Right kidney (tissue), 1 donor: ENCODE data around the gene ATP1B1.
"Not testable (repeated sequence)": the region's sequence is repeated elsewhere in the genome, so short reads cannot be mapped to it uniquely, and the experiment has no call there.

Source experiments
- DNase-seq: peaks from one replicate; pipeline ENCODE4 v3.0.0-alpha.2; 2016

Gene ATP1B1

GRCh38 chr1:169113613-169114119, 7.2 kb downstream of the ATP1B1 start:
- DNase-seq = no peak

DNA sequence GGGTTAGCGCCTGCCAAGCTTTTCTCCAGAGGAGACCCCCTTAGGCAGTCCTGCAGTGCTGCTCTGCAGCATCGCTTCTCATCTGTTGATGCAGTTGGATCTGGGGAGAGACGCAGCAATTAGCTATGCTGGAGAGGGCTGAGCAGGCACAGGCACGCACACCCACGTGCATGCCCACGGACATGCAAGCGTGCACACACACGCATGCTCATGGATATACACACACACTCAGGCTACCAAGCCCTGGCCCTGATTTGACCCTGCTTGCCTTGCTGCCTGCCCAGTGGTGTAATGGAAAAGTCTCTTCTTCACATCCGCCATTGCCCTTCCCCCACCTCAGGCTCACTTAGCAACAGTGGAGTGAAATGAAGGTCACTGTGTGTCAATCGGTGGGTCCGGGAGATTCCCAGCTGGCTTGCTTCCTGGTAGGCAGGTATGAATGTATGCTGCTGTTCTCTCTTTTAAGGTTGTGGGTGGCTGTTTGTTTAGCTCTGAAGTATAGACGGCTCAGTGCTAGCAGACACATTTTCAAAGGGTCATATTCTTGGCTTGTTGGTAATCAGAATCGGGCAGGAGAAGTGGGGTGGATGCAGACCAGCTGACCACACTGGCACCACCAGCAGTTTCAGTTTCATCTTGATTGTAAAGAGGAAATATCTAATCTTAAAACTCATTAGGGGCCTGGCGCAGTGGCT, 9.5 kb downstream of the ATP1B1 start:
- DNase-seq = peak; percentile 14

DNA sequence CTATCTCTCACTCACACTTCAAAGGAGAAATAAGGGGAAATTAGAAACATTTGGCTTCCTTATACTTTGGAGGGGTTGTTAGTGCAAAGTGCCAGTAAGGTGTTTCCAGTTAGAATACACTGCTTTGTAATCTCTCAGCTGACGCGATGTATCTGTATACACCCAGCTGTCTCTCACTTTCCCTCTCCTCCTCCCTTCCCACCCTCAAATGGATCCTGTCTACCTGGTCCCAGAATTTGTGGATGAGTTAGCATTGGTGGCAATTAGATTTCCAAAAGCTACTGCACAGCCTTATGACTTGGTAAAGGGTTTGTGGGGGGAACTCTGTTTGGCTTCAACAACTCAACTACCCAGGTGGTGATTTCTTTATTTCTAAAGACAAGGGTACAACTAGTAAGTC, 10.5 kb downstream of the ATP1B1 start:
- no peak for DNase-seq

DNA sequence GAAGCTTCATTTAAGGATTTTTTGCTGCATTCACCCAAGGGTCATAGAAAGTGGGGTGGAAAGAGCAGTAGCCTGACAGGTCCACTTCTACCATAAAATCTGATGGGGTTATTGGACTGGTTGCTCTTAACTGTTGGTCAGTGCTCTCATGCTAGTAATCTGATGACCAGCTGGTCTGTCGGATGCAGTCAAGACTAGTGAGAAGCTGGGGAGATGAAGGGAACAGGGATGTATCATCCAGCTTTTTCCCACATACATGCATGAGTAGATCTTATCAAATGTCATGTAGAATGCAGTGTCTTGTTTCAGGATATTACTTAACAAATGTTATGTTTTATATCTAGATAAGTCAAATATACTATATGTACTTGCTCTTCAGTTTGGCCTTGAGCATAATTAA, 11.1 kb downstream of the ATP1B1 start:
- no peak for DNase-seq

- DNase-seq = no peak
These were observed 11.7 kb downstream of the ATP1B1 start for GRCh38 chr1:169118227-169118626.

DNA sequence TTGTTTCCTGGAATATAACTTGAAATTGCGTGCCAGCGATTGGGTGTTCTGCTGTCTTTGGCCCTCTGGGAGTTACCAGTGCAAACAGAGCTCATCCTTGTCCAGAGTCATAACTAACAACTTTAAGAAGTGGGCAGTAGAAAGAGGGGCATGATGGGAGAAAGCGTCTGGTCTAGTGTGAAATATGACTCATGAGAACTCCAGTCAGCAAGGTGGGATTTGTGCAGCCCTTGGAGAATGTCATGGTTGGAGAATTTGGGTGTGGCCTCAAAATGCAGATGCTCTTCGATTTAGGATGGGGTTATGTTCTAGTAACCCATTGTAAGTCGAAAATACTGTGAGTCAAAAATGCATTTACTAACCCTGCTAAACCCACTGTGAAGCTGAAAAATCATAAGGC, 12.9 kb downstream of the ATP1B1 start:
- DNase-seq = no peak

- no peak for DNase-seq
These were observed 13.6 kb downstream of the ATP1B1 start for GRCh38 chr1:169120066-169120465.

- no peak for DNase-seq
These were observed 14.8 kb downstream of the ATP1B1 start for GRCh38 chr1:169121146-169121923.

DNA sequence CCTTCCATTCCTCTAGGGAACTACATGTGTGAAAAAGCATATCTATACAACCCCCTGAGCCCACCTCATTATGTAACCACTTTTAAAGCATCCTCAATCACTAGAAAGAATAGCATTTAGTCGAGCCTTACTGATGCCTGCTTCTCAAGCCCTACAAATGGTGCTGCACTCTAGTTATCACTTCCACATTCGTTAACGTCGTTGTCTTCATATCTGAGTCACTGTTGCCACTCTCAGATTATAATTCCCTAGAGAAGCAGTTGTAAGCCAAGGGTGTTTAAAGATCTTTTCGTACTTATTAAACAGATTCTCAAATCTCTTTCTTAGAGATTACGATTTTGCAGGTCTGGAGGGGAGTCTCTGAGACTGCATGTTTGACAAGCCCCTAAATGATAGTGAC, 16.5 kb downstream of the ATP1B1 start:
- no peak for DNase-seq

- DNase-seq = no peak
These were observed 18.0 kb downstream of the ATP1B1 start for GRCh38 chr1:169124459-169124858.

- not testable (repeated sequence) for DNase-seq
These were observed 19.1 kb downstream of the ATP1B1 start for GRCh38 chr1:169125597-169125996.

DNA sequence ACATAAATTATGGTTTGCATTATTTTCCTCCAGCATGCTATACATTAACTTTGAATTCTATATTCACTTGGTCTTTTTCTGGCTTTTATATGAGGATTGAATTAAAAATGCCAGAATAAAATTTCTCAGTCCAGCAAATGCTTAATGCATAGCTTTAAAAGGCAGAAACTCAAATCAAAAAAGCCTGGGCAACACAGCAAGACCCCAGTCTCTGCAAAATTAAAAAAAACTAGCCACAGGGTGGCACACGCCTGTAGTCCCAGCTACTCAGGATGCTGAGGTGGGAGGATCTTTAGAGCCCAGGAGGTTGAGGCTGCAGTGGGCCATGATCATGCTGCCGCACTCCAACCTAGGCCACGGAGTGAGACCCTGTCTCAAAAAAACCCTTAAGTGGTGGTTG, 19.8 kb downstream of the ATP1B1 start:
- no peak for DNase-seq

DNA sequence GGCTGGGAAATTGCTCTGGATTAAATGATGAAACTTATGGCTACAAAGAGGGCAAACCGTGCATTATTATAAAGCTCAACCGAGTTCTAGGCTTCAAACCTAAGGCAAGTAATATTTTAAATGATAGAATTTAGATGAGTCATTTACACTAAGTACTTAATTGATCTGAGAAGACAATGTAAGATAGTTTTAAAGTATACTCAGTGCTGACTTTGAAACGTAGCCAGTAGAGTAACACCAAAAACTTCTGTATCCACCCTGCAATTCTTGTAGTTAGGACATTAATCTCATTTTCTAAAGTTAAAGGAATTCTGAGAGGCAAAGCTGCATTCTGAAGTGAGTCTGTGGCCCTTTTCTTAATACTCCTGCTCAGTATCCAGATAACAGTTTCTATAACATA, 20.8 kb downstream of the ATP1B1 start:
- DNase-seq = no peak

DNA sequence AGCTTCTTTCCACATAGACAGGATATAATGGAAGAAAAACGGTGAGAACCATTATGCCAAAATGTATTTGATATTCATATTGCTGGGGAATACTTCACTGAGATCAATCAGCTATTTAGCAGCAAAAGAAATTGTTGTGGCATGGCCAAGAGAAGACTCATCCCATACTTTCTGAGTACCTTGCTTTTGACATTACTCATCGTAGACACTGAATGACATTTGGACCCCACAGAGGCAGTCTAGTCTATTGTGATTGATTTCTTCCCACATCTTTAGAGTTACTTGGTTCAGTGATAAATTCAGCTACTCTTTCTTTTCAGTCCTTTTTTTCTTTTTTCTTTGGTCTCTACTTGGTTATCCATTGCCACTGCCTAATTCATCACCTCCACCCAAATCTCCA, 22.1 kb downstream of the ATP1B1 start:
- no peak for DNase-seq

GRCh38 chr1:169129109-169129784, 22.8 kb downstream of the ATP1B1 start:
- no peak for DNase-seq

GRCh38 chr1:169130683-169131082, 24.2 kb downstream of the ATP1B1 start:
- DNase-seq = no peak

DNA sequence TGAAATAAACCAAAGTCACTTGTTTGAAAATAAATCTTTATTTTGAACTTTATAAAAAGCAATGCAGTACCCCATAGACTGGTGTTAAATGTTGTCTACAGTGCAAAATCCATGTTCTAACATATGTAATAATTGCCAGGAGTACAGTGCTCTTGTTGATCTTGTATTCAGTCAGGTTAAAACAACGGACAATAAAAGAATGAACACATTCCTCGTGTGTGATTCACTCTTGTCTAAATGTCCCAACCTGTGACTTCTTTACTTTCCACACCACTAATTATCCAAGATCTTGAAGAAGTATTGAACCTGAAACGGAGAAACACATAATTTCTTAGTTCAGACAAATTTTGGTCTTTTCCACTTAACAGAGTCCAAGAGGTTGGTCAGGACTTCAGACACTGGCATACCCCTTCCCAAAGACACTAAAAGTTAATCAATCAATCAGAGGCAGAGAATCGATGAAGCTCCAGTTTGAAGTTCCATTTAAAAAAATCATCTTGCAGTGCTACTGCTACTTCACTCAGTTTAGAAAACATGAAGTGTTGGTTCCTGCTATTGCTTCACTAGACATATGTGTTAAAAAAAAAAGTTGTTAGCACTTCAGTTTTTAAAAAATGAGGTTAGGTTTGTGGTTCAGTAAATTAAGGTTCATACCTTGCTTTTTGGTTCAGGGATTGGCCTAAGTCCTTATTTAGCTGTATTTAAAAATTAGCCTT, 26.2 kb downstream of the ATP1B1 start:
- DNase-seq = no peak

GRCh38 chr1:169133228-169133576, 26.7 kb downstream of the ATP1B1 start:
- DNase-seq = no peak

GRCh38 chr1:169133801-169134502, 27.5 kb downstream of the ATP1B1 start:
- no peak for DNase-seq

DNA sequence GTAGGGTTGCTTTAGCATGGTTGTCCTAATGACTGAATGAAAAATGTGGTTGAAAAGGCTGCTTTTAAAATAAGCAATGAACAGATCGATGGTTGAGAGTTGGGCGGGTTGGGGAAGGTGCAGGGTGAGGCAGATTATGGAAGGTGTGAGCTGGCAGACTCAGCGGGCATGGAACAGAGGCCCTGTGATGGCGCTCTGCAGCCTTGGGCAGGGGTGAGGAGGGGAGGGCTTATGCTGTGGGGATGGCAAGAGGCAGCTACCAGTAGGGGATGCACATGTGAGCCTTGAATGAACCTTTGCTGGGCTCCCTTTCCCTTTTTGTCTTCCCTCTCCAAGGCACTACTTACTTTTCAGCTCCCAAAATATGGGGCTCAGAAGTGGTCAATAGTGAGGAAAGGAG, 30.9 kb downstream of the ATP1B1 start:
- no peak for DNase-seq

DNA sequence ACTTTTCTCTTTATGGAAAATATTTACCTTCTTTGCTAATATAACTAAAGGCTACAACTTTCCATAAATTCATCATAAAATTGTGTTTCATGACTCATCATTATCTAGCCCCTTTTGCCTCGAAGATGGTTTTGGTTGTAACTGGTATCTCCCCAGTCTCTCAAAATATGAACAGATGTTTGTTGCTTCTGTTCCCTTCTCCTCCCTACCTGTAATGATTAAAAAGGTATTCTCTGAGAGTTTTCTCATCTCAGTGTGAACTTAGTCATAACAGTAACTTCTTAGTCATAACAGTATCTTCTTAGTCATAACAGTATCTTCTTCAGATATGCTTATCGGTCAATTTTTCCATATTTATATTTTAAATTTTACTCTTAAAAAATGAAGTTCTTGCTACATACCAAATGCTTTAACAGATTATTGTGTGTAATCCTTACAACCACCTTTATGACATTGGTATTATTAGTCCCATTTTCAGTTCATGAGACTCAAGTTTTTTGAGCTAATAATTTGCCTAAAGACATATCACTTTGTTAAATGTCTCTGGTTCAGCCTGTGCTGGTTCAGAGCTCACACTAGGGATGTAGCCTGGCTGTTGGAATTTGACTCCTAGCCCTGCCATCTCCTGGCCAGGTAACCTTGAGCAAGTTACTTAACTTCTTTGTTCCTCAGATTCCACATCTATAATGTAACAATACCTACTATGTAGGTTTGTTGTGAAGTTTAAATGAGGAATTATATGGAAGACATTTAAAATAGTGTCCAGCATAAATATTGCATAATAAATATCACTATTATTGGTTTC, 32.6 kb downstream of the ATP1B1 start:
- no peak for DNase-seq
